HL-60 (cell line): ENCODE results near the gene TSEN2.

ENCODE experiments used
- DNase-seq, 2 experiments: peaks; one replicate each; pipeline ENCODE4 v3.0.0-alpha.2; 2010 to 2020; ENCODE audit warnings: low read depth in 1 of 2, low spot score in 1 of 2
- H3K27ac ChIP-seq: fragments of 250-450 bp; sonication (Bioruptor Pico); replicated peaks from 2 replicates; pipeline ENCODE4 v1.5.1; 2020; ENCODE audit warnings: mild to moderate bottlenecking, moderate library complexity
- H3K27me3 ChIP-seq: fragments of 250-450 bp; sonication (Bioruptor Pico); 2 replicates; pipeline ENCODE4 v1.5.1; 2021; ENCODE audit warnings: mild to moderate bottlenecking, moderate library complexity; ENCODE audit not compliant: insufficient read depth, poor library complexity, severe bottlenecking
- H3K4me3 ChIP-seq: replicated peaks from 2 replicates; pipeline ENCODE4 v1.5.1; 2011; ENCODE audit warnings: mild to moderate bottlenecking, control low read depth, low read length; ENCODE audit not compliant: insufficient read depth
- CTCF ChIP-seq: IDR thresholded peaks from one replicate; pipeline ENCODE4 v1.5.1; 2011; ENCODE audit warnings: low read length, control low read depth, inconsistent platforms; ENCODE audit not compliant: insufficient read depth
- GABPA ChIP-seq: IDR thresholded peaks from 2 replicates; pipeline ENCODE4 v1.6.1; 2012; ENCODE audit warnings: low read depth
- POLR2AphosphoS5 ChIP-seq: IDR thresholded peaks from 2 replicates; pipeline ENCODE4 v1.6.1; 2012; ENCODE audit warnings: low read depth
- SPI1 ChIP-seq: IDR thresholded peaks from 2 replicates; pipeline ENCODE4 v1.6.1; 2012; ENCODE audit warnings: low read depth, mild to moderate bottlenecking, borderline replicate concordance
- TF ChIP-seq, protein P1 (sequence below): IDR thresholded peaks from 2 replicates; pipeline ENCODE4 v1.6.1; 2012; ENCODE audit warnings: low read depth; ENCODE audit not compliant: insufficient replicate concordance

TSEN2 gene

GRCh38 chr3:12470111-12470510 lies 14.2 kb upstream of the TSEN2 start:
- TF ChIP-seq SPI1 = no peak
- TF ChIP-seq, protein P1, sequence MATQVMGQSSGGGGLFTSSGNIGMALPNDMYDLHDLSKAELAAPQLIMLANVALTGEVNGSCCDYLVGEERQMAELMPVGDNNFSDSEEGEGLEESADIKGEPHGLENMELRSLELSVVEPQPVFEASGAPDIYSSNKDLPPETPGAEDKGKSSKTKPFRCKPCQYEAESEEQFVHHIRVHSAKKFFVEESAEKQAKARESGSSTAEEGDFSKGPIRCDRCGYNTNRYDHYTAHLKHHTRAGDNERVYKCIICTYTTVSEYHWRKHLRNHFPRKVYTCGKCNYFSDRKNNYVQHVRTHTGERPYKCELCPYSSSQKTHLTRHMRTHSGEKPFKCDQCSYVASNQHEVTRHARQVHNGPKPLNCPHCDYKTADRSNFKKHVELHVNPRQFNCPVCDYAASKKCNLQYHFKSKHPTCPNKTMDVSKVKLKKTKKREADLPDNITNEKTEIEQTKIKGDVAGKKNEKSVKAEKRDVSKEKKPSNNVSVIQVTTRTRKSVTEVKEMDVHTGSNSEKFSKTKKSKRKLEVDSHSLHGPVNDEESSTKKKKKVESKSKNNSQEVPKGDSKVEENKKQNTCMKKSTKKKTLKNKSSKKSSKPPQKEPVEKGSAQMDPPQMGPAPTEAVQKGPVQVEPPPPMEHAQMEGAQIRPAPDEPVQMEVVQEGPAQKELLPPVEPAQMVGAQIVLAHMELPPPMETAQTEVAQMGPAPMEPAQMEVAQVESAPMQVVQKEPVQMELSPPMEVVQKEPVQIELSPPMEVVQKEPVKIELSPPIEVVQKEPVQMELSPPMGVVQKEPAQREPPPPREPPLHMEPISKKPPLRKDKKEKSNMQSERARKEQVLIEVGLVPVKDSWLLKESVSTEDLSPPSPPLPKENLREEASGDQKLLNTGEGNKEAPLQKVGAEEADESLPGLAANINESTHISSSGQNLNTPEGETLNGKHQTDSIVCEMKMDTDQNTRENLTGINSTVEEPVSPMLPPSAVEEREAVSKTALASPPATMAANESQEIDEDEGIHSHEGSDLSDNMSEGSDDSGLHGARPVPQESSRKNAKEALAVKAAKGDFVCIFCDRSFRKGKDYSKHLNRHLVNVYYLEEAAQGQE = no peak
- no peak for TF ChIP-seq POLR2AphosphoS5
- TF ChIP-seq GABPA = no peak
- TF ChIP-seq CTCF = no peak
- no peak for DNase-seq
- H3K27ac ChIP-seq = no peak overlapping the region

GRCh38 chr3:12470680-12471079 lies 13.6 kb upstream of the TSEN2 start:
- H3K27me3 ChIP-seq = no peaks in the 10 kb centered on the region
- no peak for TF ChIP-seq POLR2AphosphoS5
- no peak for TF ChIP-seq SPI1
- no peak for TF ChIP-seq CTCF
- TF ChIP-seq GABPA = no peak
- TF ChIP-seq, protein P1 = no peak
- no peak overlapping the region for H3K27ac ChIP-seq
- no peak for DNase-seq
- H3K4me3 ChIP-seq = no peak overlapping the region

More at GRCh38 chr3:12470111-12470510, 14.2 kb upstream of the TSEN2 start:
- no peak overlapping the region for H3K4me3 ChIP-seq
- no peaks in the 10 kb centered on the region for H3K27me3 ChIP-seq

DNA sequence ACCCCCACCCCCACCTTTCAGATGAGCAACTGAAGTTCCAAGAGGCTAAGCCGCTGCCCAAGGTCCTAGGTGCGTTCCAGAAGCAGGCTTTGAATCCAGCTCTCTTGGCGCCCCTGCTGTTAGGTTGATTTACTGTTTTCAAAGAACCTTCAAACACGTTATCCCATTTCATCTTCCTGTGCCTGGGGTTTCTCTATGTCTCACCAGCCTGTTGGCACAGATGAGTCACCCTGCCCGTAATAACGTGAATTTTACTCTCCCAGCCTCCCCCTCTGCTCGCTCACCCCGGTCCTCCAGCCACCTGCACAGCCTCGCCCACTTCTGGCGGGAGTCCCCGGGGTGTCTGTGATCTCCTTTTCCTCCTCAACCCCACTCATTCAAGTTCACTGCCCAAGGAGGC lies 13.0 kb upstream of the TSEN2 start:
- no peak for TF ChIP-seq CTCF
- TF ChIP-seq POLR2AphosphoS5 = no peak
- TF ChIP-seq, protein P1 = no peak
- no peak for TF ChIP-seq SPI1
- TF ChIP-seq GABPA = no peak
- H3K4me3 ChIP-seq = no peak overlapping the region
- no peak overlapping the region for H3K27ac ChIP-seq
- DNase-seq = no peak
- H3K27me3 ChIP-seq = no peaks in the 10 kb centered on the region
